HG02943 (cell line): ENCODE results near the gene WWOX.
"Not testable (repeated sequence)": the region's sequence is repeated elsewhere in the genome, so short reads cannot be mapped to it uniquely, and the experiment has no call there.

Experiments
- ATAC-seq: cut with Tn5 transposase; IDR thresholded peaks from one replicate; pipeline ENCODE4 v1.9.1; 2021; ENCODE audit warnings: mild to moderate bottlenecking, low read depth, moderate library complexity; ENCODE audit not compliant: unreplicated experiment

WWOX gene

DNA sequence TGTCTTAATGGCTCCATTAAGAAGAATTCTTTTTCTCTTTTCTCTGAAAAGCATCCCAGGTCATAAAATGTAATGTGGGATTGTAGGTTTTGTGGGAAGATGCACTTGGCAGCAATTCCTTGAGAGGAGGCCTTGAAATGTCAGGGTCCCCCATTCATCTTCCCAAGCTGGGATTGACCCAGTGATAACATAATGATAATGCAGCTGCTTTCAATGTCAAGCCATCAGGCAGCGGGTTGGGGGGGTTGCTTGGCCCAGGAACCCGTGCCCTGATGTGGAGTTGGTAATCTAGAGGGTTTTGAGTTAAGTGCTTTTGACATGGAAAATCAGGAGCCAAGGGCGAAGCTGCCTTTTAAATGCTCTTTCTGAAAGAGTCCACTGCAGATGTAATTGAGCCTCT lies 484.0 kb downstream of the WWOX start:
- ATAC-seq: no peak

DNA sequence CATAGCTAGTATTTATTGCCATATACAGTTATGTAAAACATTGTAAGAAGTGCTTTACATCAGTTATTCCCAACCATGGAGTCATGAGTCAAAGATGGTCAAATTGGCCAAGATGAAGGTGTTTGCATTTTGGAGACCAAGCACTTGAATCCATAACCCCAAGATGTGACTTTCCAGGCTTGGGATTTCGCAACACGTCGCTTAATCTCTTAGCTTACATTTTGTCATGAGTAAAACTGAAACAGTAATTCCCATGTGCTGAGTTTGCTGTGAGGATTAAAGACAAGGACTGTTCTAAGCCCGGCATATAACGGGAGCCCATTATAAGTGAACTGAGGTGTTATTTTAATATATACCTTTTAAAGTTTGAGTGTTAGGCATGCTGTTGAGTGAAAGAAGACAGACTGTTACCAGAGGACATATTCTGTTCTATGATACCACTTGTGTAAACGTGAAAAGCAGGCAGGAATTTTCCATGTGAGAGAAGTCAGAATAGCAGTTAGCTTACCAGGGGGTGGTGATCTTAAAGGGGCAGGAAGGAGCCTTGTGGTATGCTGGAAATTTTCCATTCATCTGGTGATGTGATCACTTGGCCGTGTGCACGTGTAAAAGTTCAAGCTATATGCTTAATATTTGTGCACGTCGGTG lies 484.9 kb downstream of the WWOX start:
- no peak for ATAC-seq

DNA sequence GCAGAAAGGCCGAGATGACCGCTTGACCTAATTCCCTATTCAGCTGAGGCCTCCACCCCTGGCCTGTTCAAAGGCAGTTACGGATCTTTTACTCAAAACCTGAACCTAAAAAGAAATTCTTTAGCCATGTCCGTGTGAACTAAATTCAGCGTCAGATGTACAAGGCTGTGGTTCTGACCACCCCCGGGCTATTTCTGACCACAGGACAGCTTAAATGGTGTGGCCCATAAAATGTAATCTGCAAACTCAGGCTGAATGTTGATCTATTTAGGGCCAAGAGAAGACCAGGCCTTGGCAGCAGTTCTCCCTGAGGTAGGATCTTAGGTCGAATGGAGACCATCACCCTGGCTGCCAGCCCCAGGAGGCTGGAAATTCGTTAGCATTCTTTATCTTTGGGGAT lies 485.5 kb downstream of the WWOX start:
- no peak for ATAC-seq

DNA sequence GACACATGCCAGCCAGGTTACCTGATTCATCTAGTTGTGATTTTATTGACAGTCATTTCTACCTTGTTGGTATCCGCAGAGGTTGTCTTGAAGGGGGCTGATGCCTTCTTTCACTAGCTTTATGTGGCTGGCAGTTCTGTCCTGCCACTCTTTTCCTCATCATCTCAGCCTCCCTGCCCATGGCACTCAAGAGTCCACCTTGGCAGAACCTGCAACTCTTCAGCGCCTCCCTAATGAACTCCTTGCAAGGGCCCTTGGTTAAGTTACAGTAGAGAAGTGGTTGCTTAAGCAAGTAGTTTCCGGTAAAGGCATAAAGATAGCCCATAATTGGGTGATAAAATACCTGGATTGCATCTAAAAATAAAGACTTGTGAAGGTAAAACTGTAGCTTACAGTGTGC lies 489.9 kb downstream of the WWOX start:
- ATAC-seq: no peak

DNA sequence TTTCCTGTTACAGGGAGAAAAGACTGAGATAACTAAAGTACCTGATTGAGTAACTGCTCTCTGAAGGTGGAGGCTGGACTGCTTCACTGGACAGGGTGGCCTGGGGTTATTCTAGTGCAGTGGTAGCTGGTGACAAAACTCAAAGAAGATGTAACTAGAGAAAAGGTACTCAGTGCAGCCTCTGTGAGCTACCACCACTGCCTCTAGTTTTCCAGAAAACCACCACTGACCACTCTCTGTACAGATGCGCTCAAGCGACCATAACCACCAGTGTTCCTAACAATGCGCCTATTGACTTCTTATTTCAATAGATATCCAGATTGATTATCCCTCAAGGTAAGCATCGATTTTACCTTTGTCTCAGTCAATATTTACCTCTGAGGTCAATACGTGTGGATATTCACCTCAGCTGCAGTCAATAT lies 492.2 kb downstream of the WWOX start:
- ATAC-seq: no peak

DNA sequence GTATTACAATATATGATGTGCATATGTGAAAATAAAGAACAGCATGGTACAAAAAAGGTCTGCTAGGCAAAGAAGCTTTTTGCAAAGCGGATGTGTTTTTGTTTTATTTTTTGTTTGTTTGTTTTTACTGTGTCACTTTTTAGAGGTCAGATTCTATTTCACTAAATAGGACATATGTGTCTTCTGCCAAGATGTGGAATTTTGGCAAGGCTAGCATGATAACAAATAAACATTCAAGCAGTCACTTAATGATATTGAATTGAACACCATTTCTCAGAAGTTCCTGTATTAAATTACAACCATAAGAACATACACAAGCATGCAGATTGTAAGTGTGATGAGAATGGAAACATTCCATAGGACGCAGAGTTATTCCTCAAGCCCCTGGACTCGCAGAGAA lies 492.7 kb downstream of the WWOX start:
- no peak for ATAC-seq

DNA sequence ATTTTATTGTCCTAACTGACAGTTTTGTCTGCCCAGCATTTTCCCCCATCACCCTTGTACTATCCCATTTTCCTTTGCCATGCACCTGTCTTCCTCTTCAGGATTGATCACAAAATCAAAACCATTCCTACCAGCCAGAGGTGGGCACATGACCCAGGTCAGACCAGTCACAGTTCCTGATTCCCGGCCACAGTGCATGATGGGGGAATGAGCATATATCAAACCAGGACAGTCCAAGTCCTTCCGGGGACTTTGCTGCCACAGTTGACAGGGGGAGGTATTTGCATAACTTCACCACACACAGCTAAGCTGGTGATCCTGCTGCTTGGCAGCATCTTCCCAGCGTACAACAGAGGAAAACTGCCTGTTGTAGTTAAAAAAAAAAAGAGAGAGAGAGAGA lies 493.9 kb downstream of the WWOX start:
- no peak for ATAC-seq

DNA sequence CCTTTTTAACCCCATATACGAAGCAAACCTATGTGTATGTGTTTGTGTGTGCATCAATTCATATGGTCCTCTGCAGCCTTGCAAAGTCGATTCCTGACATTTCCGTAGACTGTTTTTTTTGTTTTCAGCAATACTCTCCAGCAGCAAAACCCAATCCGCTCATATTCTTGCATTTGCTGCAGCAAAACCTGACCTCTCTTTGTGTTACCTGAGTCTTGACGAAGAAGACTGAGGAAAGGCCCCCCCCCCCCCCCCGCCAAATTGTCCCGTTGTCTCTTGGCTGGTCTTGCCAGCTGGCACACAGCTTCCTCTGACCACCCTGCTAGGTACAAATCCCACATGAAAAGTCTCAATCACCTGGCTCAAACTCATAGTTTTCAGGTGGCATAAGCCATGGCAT lies 494.7 kb downstream of the WWOX start:
- no peak for ATAC-seq

DNA sequence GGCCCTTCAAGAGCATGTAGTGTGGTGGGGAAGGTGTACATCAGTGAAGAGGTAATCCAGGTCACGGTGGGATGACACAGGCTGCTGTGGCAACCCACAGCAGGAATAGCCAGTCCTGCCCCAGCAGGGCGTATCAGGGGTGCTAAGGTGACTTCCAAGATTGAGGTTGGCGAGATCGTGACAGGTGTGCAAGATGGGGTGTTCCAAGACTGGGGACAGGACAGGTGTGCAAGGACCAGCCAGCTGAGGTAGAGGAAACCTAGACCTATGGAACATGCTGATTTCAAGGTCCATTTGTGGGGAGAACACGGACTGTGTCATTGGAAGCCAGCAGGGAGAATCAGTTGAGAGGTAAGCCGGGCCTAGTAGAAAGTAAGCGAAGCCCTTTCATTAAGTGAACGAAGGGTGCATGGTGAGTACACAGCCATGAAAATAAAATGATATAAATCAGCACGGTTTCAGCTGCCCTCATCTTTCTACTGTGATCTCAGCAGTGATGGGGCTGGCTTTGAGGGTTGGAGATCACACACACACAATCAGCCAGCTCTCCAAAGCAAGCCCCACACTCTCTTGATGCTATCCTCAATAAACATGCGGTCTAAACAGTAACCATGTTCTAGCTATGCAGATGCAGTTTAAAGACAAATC lies 497.0 kb downstream of the WWOX start:
- ATAC-seq: no peak

DNA sequence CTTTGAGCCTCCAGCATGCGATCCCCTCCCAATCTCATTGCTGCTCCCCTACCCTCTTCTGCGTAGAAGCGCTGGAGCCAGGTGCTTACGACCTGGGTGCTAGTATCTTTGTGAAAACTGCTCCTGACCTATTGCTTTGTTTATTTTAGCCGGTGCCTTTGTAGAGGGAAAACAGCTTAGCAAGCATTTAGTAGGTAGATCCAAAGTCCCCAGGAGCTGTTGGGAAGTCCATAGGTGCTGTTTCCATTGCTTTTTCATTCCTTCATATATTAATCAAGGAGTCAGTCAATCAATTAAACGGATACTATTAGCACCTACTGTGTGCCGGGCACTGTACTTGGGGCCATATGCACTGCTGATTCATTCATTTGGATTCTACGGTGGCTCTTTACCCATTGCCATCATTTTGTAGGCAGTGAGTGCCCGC lies 497.6 kb downstream of the WWOX start:
- ATAC-seq: no peak

DNA sequence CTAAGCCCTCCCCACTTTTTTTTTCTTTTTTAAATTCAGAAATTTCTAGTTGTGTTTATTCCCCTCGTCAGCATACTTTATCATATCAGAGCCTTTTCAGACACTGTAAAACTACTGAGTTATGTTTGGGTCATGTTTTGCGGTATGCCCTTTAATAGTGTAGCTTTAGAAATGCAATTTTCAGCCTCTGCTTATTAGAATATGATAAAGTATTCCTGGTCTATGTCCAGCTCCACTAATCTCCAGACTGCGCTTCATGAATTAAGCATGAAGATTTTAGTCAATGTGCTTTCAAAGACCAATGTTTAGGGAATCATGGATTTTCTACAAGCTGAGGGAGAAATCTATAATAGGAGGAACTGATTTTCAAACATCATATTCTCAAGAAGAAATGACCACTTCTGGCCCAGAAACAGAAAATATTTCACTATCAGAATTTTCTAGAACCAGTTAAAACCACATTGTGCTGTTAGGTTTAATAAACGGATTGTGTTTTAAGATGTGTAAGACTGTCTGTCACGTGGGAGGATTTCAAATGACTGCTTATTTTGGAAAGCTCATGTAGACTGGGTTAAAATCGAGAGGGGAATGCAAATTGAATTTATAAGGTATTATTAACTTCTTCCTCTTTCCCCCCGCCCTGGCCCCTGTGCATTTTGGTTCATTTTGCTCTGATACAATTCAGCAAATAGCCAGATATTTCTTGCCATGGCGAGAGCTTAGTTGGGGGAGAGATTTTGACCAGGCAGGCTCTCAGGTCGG lies 498.5 kb downstream of the WWOX start:
- no peak for ATAC-seq

DNA sequence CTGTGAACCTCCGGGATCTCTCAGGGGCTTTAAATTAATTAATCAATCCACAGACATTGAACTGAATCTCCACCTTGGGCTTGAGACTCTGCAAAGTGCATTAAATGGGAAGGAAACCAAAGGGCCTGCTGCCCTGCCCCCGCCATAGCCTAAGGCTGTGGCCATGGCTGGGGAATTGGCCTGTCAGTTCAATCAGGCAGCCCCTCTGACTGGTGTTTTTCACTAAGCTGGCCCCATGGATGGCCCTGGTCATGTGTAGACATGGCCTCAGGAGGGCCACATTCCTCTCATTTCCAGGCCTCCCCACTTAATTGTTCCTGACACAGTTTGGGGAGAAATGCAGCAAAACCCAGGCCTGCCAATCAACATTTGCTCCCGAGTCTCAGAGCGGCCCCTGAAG lies 499.8 kb downstream of the WWOX start:
- no peak for ATAC-seq

DNA sequence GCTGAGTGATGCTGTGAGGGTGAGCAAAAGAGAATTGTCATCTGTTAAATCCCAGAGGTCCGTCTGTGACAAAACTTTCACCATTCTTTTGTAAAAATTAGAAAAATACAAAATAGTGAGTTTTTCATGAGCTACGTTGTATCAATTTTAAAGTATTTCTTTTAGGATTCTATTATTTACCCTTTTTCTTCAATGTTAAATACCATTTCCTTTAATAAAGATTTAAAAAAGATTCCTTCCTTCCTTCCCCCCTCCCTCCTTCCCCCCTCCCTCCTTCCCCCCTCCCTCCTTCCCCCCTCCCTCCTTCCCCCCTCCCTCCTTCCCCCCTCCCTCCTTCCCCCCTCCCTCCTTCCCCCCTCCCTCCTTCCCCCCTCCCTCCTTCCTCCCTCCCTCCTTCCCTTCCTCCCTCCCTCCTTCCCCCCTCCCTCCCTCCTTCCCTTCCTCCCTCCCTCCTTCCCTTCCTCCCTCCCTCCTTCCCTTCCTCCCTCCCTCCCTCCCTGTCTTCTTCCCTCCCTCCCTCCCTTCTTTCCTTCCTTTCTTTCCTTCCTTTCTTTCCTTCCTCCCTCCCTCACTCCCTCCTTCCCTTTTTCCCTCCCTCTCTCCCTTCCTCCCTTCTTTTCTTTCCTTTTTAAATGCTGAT lies 505.1 kb downstream of the WWOX start:
- not testable (repeated sequence) for ATAC-seq

DNA sequence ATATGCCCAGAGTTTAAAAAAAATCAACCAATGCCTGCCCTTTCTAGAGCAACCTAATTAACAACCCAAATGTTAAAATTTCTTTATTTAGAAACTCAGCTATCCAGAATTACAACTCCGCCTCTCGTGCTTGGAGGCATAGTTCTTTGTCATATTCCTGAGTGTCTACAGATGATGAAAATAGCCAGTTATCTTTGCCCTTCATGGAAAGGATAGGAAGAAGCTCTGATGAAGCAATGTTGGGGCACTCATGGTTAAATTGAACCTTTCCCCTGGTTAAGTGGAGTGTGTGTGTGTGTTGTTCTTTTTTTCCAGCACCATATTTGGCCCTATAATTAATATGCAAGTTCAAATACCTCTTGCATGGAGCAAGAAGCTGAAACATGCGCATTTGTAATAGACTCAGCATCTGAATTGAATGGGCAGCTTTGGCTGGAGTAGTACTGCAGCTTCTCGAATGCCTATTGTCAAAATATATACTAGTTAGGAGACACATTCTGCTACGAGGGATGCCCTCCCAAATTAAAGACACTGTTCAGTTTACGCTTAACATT lies 506.2 kb downstream of the WWOX start:
- ATAC-seq: no peak

DNA sequence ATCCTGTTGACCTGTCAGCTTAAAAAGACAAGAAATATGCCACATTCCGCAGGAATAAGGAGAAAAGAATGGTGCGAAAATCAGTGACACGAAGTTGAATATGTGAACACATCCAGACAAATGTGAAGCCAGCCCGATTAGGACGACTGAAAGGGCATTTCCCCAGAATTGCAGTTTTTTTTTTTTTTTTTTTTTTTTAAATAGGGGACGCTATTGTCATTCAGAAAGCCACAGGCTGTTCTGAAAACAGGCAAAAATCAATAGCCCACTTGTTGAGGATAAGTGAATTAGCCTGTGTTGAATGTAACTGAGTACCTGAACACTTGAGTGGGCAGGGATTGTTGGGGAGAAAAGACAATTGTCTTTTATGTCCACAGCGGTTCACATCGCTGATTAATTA lies 507.1 kb downstream of the WWOX start:
- ATAC-seq: no peak

DNA sequence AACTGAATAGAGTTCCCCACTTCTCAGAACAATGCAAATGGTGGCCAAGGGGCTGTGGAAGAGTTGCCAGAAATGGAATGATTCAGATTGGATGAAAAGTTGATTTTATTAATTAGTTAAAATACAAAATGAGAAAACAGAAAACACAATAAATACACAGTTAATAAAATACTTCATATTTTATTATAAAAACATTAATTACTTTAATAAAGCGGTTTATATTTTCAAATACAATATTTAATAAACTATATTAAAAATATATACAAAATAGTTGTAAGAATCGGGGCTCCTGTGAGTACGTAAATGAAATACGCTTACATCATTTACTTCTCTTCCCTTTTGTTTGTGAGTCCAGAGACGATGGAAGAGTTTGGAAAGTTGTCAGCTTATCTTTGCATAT lies 507.6 kb downstream of the WWOX start:
- ATAC-seq: no peak

DNA sequence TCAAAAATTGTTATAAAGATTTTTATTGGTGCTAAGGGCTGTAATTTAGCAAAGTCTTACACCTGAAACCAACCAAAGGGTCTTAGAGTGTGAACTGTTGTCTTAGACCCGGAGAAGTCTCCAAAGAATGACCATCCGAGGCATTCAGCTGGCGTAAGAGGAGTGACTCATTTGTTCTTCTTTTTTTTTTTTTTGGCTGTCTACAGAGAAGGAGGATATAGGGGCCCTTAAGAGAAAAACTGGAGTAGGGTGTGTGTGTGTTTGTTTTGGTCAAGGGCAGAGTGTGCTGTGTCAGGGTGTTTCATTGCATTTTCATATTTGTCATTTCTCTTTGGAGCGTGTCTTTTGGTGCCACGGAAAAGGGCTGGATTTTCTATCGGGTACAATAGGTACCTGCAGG lies 508.0 kb downstream of the WWOX start:
- no peak for ATAC-seq

DNA sequence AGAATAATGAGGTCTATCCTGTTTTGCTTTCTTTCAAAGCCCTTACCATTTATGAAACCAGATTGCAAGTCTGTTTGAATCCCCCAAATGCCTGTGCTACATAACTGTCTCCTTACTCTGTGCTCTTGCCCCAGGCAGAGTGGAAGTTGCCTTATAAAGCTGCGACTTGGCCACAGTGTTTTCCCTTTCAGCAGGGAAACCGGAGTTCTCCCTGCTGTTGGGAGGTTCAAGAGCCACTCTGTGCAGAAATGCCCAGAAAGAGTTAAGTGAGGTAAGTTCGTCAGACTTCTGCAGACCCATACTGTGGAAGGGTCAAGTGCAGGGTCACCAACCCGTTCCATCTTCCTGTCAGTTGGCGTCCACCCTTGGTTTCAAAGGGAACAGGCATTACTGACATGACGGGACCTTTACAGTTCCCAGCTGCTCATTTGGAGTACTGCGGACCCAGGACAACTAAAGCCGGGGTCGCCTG lies 508.9 kb downstream of the WWOX start:
- no peak for ATAC-seq

DNA sequence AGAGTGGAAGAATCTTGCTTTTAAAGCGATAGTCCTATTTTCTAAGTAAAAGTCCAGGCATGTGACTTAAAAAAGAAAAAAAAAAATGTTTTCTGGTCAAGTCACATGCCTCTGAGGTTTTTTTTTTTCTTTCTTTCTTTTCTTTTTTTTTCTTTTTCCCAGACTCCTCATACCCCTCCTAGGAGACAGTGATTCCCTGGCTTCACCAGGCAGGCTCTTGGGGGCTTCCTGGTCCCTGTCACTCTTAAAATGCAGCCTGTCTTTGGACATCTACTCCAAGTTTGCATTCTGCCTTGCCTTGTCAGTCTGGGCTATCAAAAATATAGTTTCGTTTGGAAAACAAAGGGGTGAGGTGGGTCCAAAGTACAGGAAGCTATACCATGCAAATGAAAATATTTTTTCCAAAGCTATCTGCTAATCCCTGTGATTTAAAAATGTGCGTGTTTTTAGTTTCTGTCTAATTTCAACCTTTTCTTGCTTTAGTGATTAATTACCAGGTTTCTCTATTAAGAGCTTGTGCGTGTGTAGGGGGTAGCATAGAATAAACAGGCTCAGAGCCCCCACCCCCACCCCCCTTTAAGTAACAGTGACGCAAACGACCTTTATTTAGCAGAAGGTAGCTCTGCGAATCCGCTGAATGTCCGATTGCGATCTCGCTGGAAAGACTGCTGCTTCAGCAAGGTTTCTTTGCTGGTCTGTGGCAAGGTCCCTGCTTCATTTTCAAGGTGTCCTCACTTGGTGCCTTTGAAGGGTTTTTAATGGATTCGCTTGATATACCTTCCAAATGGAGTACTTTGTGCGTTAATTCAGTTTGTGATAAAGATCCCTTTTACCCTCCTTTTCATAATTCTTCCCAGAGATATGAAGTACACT lies 510.2 kb downstream of the WWOX start:
- no peak for ATAC-seq

DNA sequence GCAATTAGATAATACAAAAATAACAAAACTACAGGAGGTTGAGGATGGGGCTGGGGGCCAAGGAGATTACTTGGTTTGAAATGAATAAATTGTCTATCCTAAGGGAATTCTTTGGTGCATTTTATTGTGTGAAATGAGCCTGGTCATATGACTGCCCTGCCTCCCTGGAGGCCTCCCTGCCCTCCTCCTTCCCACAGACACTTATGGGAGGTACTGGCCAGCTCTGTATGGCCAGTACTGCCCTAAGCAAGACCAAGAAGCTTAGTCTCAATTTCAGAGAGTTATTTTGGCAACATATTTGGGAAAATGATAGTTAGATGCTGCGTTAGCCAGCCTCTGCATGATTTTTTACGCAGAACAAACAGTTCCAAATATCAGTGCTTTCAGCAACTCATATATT lies 511.9 kb downstream of the WWOX start:
- ATAC-seq: no peak
